ENCODE measurements around the gene MARCHF10. TPM values are rescaled to one million over a fixed set of nuclear protein-coding genes. Genes with fewer than 3 reads are reported as not detected.

Gene MARCHF10
- total and polyA plus RNA-seq, 2 donors (not counting 3 experiments of a cell fraction or from before 2014, with no cell fraction given) = 0.11 TPM; not detected in 1

GRCh38 chr17:62725791-62726249, 82.3 kb downstream of the MARCHF10 start:
- CTCF ChIA-PET = no interaction called here
- DNase-seq (ENCODE audit: low read depth, low spot score) = peak; percentile 48
- no peak for FAIRE-seq

More at GRCh38 chr17:62725791-62726249, 82.3 kb downstream of the MARCHF10 start:
- no peak overlapping the region for H3K4me2 ChIP-seq (ENCODE audit: insufficient read depth, low read length)
- dilution Hi-C loops (cut with MboI; ENCODE audit: extremely low pct_ligation_motif_present, low sequenced_read_pairs) (no loop called here), intact Hi-C loops (cut with micrococcal nuclease) (no loop called here)
- H3K4me1 ChIP-seq (ENCODE audit: control insufficient read depth, extremely low read depth, insufficient read depth, low read length) = peaks cover 3% of the 10 kb centered on the region
- H4K20me1 ChIP-seq (replicated peaks; ENCODE audit: control insufficient read depth, extremely low read depth, insufficient read depth, low read length) = no peaks in the 10 kb centered on the region
- no peak overlapping the region for H3K27ac ChIP-seq (ENCODE audit: insufficient read depth, low read depth, low read length)
- no peak overlapping the region for H3K4me3 ChIP-seq (replicated peaks in 1 of 3; ENCODE audit: insufficient read depth in 1 of 3, low read depth in 1 of 3, low read length in 3 of 3)
- no peaks in the 10 kb centered on the region for H3K9me1 ChIP-seq (replicated peaks; ENCODE audit: control insufficient read depth, extremely low read depth, insufficient read depth, low read length)
- BruUV-seq (replicated peaks) = no TSS peak
- TF ChIP-seq FOS (IDR thresholded peaks at IDR 0.05; ENCODE audit: borderline replicate concordance, insufficient read depth, low read length) = no peak
- no peak for TF ChIP-seq MYC (IDR thresholded peaks at IDR 0.05; ENCODE audit: low read depth, low read length)
- no peak for TF ChIP-seq JUN (IDR thresholded peaks at IDR 0.05; ENCODE audit: borderline replicate concordance, insufficient read depth, insufficient read length, low read depth)
- TF ChIP-seq, protein P1, sequence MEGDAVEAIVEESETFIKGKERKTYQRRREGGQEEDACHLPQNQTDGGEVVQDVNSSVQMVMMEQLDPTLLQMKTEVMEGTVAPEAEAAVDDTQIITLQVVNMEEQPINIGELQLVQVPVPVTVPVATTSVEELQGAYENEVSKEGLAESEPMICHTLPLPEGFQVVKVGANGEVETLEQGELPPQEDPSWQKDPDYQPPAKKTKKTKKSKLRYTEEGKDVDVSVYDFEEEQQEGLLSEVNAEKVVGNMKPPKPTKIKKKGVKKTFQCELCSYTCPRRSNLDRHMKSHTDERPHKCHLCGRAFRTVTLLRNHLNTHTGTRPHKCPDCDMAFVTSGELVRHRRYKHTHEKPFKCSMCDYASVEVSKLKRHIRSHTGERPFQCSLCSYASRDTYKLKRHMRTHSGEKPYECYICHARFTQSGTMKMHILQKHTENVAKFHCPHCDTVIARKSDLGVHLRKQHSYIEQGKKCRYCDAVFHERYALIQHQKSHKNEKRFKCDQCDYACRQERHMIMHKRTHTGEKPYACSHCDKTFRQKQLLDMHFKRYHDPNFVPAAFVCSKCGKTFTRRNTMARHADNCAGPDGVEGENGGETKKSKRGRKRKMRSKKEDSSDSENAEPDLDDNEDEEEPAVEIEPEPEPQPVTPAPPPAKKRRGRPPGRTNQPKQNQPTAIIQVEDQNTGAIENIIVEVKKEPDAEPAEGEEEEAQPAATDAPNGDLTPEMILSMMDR (IDR thresholded peaks at IDR 0.05; ENCODE audit: extremely low read depth in 1 of 2, insufficient read depth in 1 of 2, low read depth in 1 of 2, low read length in 2 of 2) = no peak
- TF ChIP-seq GATA2 (IDR thresholded peaks at IDR 0.05; ENCODE audit: insufficient read depth, insufficient read length, low read depth, low read length) = no peak
- no peak for TF ChIP-seq POLR2A (IDR thresholded peaks at IDR 0.05; ENCODE audit: low read depth, low read length)
- no peak for TF ChIP-seq MAX (IDR thresholded peaks at IDR 0.05; ENCODE audit: insufficient read depth, insufficient read length)
- no peak for TF ChIP-seq EZH2 (IDR thresholded peaks at IDR 0.05; ENCODE audit: borderline replicate concordance, low read depth, low read length, severe bottlenecking)
- no peak for TF ChIP-seq POLR2AphosphoS5 (IDR thresholded peaks at IDR 0.05; ENCODE audit: insufficient read depth, low read depth, low read length)
- H3K36me3 ChIP-seq (ENCODE audit: control insufficient read depth in 2 of 2, extremely low read depth in 1 of 2, insufficient read depth in 2 of 2, low read length in 2 of 2) = no peaks in the 10 kb centered on the region
- no peaks in the 10 kb centered on the region for H3K9me3 ChIP-seq (replicated peaks; ENCODE audit: control insufficient read depth, insufficient read depth, low read length)
- peaks cover 3% of the 10 kb centered on the region in 2 experiments for H3K27me3 ChIP-seq (ENCODE audit: control insufficient read depth in 2 of 2, insufficient read depth in 2 of 2, low read length in 2 of 2)
- POLR2A ChIA-PET = no interaction called here
- no peak overlapping the region for H3K9ac ChIP-seq (replicated peaks; ENCODE audit: extremely low read depth, insufficient read depth, low read length)
- H3K79me2 ChIP-seq (ENCODE audit: control insufficient read depth, insufficient read depth, low read length) = no peaks in the 10 kb centered on the region
- no peak overlapping the region for H2AFZ ChIP-seq (ENCODE audit: low read depth, low read length)
